ENCODE results near the gene OCIAD1.

Gene OCIAD1

GRCh38 chr4:48853604-48854394, 22.9 kb downstream of the OCIAD1 start:
- TF ChIP-seq RAD21 (IDR thresholded peaks at IDR 0.05; ENCODE audit: low read depth) (no peak), ZBTB7A (IDR thresholded peaks at IDR 0.05; ENCODE audit: low read depth) (no peak), FOXM1 (IDR thresholded peaks at IDR 0.05; ENCODE audit: borderline replicate concordance, low read depth) (no peak)

- TF ChIP-seq FOXM1 (IDR thresholded peaks at IDR 0.05; ENCODE audit: borderline replicate concordance, low read depth) (no peak), CEBPB (IDR thresholded peaks at IDR 0.05) (no peak)
These were observed 23.5 kb downstream of the OCIAD1 start for GRCh38 chr4:48854395-48854683.

- TF ChIP-seq EP300 (IDR thresholded peaks at IDR 0.05; ENCODE audit: borderline replicate concordance): no peak
- TF ChIP-seq TAF1 (IDR thresholded peaks at IDR 0.05; ENCODE audit: low read depth): no peak
- TF ChIP-seq CEBPB (IDR thresholded peaks at IDR 0.05): peak; percentile 29; the same call in 1 of the 2 replicates
These were observed 24.1 kb downstream of the OCIAD1 start for GRCh38 chr4:48854982-48855381.

GRCh38 chr4:48858130-48858529, 27.2 kb downstream of the OCIAD1 start:
- TF ChIP-seq EGR1 (IDR thresholded peaks at IDR 0.05): no peak
- TF ChIP-seq, protein P1, sequence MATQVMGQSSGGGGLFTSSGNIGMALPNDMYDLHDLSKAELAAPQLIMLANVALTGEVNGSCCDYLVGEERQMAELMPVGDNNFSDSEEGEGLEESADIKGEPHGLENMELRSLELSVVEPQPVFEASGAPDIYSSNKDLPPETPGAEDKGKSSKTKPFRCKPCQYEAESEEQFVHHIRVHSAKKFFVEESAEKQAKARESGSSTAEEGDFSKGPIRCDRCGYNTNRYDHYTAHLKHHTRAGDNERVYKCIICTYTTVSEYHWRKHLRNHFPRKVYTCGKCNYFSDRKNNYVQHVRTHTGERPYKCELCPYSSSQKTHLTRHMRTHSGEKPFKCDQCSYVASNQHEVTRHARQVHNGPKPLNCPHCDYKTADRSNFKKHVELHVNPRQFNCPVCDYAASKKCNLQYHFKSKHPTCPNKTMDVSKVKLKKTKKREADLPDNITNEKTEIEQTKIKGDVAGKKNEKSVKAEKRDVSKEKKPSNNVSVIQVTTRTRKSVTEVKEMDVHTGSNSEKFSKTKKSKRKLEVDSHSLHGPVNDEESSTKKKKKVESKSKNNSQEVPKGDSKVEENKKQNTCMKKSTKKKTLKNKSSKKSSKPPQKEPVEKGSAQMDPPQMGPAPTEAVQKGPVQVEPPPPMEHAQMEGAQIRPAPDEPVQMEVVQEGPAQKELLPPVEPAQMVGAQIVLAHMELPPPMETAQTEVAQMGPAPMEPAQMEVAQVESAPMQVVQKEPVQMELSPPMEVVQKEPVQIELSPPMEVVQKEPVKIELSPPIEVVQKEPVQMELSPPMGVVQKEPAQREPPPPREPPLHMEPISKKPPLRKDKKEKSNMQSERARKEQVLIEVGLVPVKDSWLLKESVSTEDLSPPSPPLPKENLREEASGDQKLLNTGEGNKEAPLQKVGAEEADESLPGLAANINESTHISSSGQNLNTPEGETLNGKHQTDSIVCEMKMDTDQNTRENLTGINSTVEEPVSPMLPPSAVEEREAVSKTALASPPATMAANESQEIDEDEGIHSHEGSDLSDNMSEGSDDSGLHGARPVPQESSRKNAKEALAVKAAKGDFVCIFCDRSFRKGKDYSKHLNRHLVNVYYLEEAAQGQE (IDR thresholded peaks at IDR 0.05; ENCODE audit: low read depth): no peak
- TF ChIP-seq TEAD4 (IDR thresholded peaks at IDR 0.05): no peak
- TF ChIP-seq, protein P2, sequence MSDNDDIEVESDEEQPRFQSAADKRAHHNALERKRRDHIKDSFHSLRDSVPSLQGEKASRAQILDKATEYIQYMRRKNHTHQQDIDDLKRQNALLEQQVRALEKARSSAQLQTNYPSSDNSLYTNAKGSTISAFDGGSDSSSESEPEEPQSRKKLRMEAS (IDR thresholded peaks at IDR 0.05): no peak
- TF ChIP-seq CEBPB (IDR thresholded peaks at IDR 0.05): no peak
- TF ChIP-seq RAD21 (IDR thresholded peaks at IDR 0.05; ENCODE audit: low read depth): no peak
- no peak for TF ChIP-seq ZBTB7A (IDR thresholded peaks at IDR 0.05; ENCODE audit: low read depth)
- TF ChIP-seq TCF12 (IDR thresholded peaks at IDR 0.05; ENCODE audit: low read depth): no peak

GRCh38 chr4:48862038-48862437, 31.1 kb downstream of the OCIAD1 start:
- no peak for TF ChIP-seq TEAD4 (IDR thresholded peaks at IDR 0.05)
- TF ChIP-seq, protein P1 (IDR thresholded peaks at IDR 0.05; ENCODE audit: low read depth): no peak
- no peak for TF ChIP-seq ZBTB7A (IDR thresholded peaks at IDR 0.05; ENCODE audit: low read depth)
- TF ChIP-seq RAD21 (IDR thresholded peaks at IDR 0.05; ENCODE audit: low read depth): no peak
- no peak for TF ChIP-seq NFIC (IDR thresholded peaks at IDR 0.05)
- TF ChIP-seq YY1 (IDR thresholded peaks at IDR 0.05; ENCODE audit: low read depth): no peak
- no peak for TF ChIP-seq CEBPB (IDR thresholded peaks at IDR 0.05)
- no peak for TF ChIP-seq EP300 (IDR thresholded peaks at IDR 0.05; ENCODE audit: borderline replicate concordance)
- TF ChIP-seq, protein P3, sequence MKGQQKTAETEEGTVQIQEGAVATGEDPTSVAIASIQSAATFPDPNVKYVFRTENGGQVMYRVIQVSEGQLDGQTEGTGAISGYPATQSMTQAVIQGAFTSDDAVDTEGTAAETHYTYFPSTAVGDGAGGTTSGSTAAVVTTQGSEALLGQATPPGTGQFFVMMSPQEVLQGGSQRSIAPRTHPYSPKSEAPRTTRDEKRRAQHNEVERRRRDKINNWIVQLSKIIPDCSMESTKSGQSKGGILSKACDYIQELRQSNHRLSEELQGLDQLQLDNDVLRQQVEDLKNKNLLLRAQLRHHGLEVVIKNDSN (IDR thresholded peaks at IDR 0.05): no peak
- no peak for TF ChIP-seq FOXM1 (IDR thresholded peaks at IDR 0.05; ENCODE audit: borderline replicate concordance, low read depth)
- no peak for TF ChIP-seq CREB1 (IDR thresholded peaks at IDR 0.05; ENCODE audit: low read depth)
- no peak for TF ChIP-seq TAF1 (IDR thresholded peaks at IDR 0.05; ENCODE audit: low read depth)
- TF ChIP-seq, protein P2 (IDR thresholded peaks at IDR 0.05): no peak
- TF ChIP-seq EGR1 (IDR thresholded peaks at IDR 0.05): no peak
- no peak for TF ChIP-seq TCF12 (IDR thresholded peaks at IDR 0.05; ENCODE audit: low read depth)

GRCh38 chr4:48862661-48863060, 31.8 kb downstream of the OCIAD1 start:
- no peak for TF ChIP-seq TAF1 (IDR thresholded peaks at IDR 0.05; ENCODE audit: low read depth)
- TF ChIP-seq, protein P3 (IDR thresholded peaks at IDR 0.05): no peak
- TF ChIP-seq RAD21 (IDR thresholded peaks at IDR 0.05; ENCODE audit: low read depth): no peak
- TF ChIP-seq CREB1 (IDR thresholded peaks at IDR 0.05; ENCODE audit: low read depth): no peak
- TF ChIP-seq, protein P2 (IDR thresholded peaks at IDR 0.05): no peak
- TF ChIP-seq TEAD4 (IDR thresholded peaks at IDR 0.05): no peak
- TF ChIP-seq NFIC (IDR thresholded peaks at IDR 0.05): no peak
- TF ChIP-seq ZBTB7A (IDR thresholded peaks at IDR 0.05; ENCODE audit: low read depth): no peak
- TF ChIP-seq, protein P1 (IDR thresholded peaks at IDR 0.05; ENCODE audit: low read depth): no peak
- no peak for TF ChIP-seq CEBPB (IDR thresholded peaks at IDR 0.05)
